Uterus (tissue), 2 donors: Measurements from ENCODE around the gene HDAC4.

Source experiments
- CTCF ChIP-seq, 4 experiments: fragments of 200-600 bp in 2 of 4; fragments of 450-650 bp in 2 of 4; sonication (generic) in 2 of 4; IDR thresholded peaks; one replicate each; pipeline ENCODE4 v1.5.1; 2016 to 2019; ENCODE audit warnings: antibody characterized with exemption in 4 of 4, mild to moderate bottlenecking in 2 of 4, moderate library complexity in 1 of 4
- POLR2A ChIP-seq, 2 donors: fragments of 450-650 bp; IDR thresholded peaks; one replicate each; pipeline ENCODE4 v1.6.1; 2016; ENCODE audit warnings: antibody characterized with exemption in 2 of 2, mild to moderate bottlenecking in 1 of 2, moderate library complexity in 1 of 2

- TF ChIP-seq CTCF (IDR thresholded peaks at IDR 0.05) (no peak), POLR2A (IDR thresholded peaks at IDR 0.05) (no peak)
Measured at GRCh38 chr2:239393941-239394340, 6.9 kb downstream of the HDAC4 start.
